MM.1S (cell line): ENCODE results near the gene KAT7.

Experiments
- DNase-seq: peaks from one replicate; pipeline ENCODE4 v3.0.0-alpha.2; 2015
- H2AFZ ChIP-seq: fragments of 300-600 bp; sonication (generic); 2 replicates; pipeline ENCODE4 v1.6.0; 2016; ENCODE audit warnings: antibody characterized with exemption, low read length
- H3F3A ChIP-seq: fragments of 300-600 bp; sonication (generic); 2 replicates; pipeline ENCODE4 v1.6.1; 2016; ENCODE audit warnings: mild to moderate bottlenecking, antibody characterized with exemption, low read length, moderate library complexity, mixed read lengths; ENCODE audit not compliant: insufficient read depth
- H3K27ac ChIP-seq: fragments of 300-600 bp; sonication (generic); 2 replicates; pipeline ENCODE4 v1.5.1; 2016; ENCODE audit warnings: mild to moderate bottlenecking, low read length
- H3K27me3 ChIP-seq: fragments of 300-600 bp; sonication (generic); replicated peaks from 2 replicates; pipeline ENCODE4 v1.6.0; 2016; ENCODE audit warnings: low read length; ENCODE audit not compliant: insufficient read depth
- H3K36me3 ChIP-seq: fragments of 300-600 bp; sonication (generic); replicated peaks from 2 replicates; pipeline ENCODE4 v1.6.1; 2016; ENCODE audit warnings: mild to moderate bottlenecking, low read length, mixed read lengths; ENCODE audit not compliant: insufficient read depth
- H3K4me1 ChIP-seq: fragments of 300-600 bp; sonication (generic); 2 replicates; pipeline ENCODE4 v1.6.1; 2016; ENCODE audit warnings: low read length, mixed read lengths
- H3K4me2 ChIP-seq: fragments of 300-600 bp; sonication (generic); 2 replicates; pipeline ENCODE4 v1.6.0; 2016; ENCODE audit warnings: low read depth, low read length
- H3K4me3 ChIP-seq: fragments of 300-600 bp; sonication (generic); 2 replicates; pipeline ENCODE4 v1.5.1; 2016; ENCODE audit warnings: low read length, mixed read lengths
- H3K79me2 ChIP-seq: fragments of 300-600 bp; sonication (generic); 2 replicates; pipeline ENCODE4 v1.6.1; 2016; ENCODE audit warnings: mixed run types, low read length, mixed read lengths
- H3K9ac ChIP-seq: fragments of 300-600 bp; sonication (generic); 2 replicates; pipeline ENCODE4 v1.6.1; 2016; ENCODE audit warnings: low read length, mixed read lengths
- H3K9me2 ChIP-seq: fragments of 300-600 bp; sonication (generic); replicated peaks from 2 replicates; pipeline ENCODE4 v1.6.1; 2016; ENCODE audit warnings: mild to moderate bottlenecking, low read length, mixed read lengths; ENCODE audit not compliant: insufficient read depth
- H3K9me3 ChIP-seq: fragments of 300-600 bp; sonication (generic); replicated peaks from 2 replicates; pipeline ENCODE4 v1.6.1; 2016; ENCODE audit warnings: mild to moderate bottlenecking, low read length, mixed read lengths; ENCODE audit not compliant: insufficient read depth
- H4K20me1 ChIP-seq: fragments of 300-600 bp; sonication (generic); 2 replicates; pipeline ENCODE4 v1.6.1; 2016; ENCODE audit warnings: mild to moderate bottlenecking, low read length, moderate library complexity, mixed read lengths; ENCODE audit not compliant: insufficient read depth
- EZH2 ChIP-seq: fragments of 300-600 bp; sonication (generic); optimal IDR thresholded peaks from 2 replicates; pipeline ENCODE3; 2017; ENCODE audit warnings: low read depth, mild to moderate bottlenecking, antibody characterized with exemption, low read length, mixed read lengths
- EZH2phosphoT487 ChIP-seq: fragments of 300-600 bp; sonication (generic); IDR thresholded peaks from 2 replicates; pipeline ENCODE4 v1.6.1; 2018; ENCODE audit warnings: antibody characterized with exemption, low read length
- TF ChIP-seq, protein P1 (sequence below): fragments of 300-600 bp; sonication (generic); IDR thresholded peaks from 2 replicates; pipeline ENCODE4 v1.5.1; 2016; ENCODE audit warnings: antibody characterized with exemption, low read length, mixed read lengths

KAT7 gene

DNA sequence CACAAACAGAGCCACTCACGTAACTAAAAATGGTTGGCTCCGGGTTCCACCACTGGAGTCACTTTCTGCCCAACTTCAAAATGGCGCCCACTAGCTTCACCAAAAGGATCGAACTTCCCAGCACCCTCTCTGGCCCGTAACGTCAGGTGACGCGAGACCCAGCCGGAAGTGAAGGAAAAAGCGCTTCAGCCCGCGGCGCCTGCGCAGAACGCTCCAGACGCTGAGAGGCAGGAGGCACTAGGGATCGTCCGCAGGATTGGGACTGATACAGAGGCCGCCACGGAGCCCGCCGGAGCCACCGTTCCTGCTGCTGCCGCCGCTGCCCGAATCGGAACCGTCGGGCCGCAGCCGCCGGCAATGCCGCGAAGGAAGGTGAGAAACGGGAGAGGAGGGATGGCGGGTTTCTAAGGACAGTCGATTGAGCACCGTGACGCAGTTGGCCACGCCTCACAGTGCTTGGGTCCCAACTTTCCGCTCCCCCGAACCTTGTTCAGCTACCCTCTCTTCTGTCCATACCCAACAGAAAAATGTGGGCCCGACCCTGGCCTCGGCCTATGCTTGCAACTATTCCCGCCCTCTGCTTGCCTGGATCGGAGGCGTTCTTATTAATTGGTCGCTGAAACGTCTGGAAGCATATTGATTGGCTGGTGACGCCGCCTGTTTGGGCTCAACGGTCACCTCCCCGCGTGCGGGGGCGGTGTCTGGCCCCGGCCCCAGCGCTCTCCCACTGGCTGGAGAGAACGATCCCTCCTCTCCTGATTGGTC, at the start of gene KAT7:
Gene KAT7 (plus strand): TSS at position 204 of the 765 bp plus-strand sequence. CDS start 154 bp downstream, at position 358.
- Histone ChIP-seq H3F3A (peaks cover 5% of the 10 kb centered on the region), H3K27ac (peak within 1 kb of the TSS; percentile 92), H3K9ac (peak within 1 kb of the TSS; percentile 99), H4K20me1 (peaks cover 19% of the 10 kb centered on the region), H3K4me2 (peak within 1 kb of the TSS; percentile 94), H3K9me2 (no peaks in the 10 kb centered on the region), H3K4me3 (peak within 1 kb of the TSS; percentile 99), H3K9me3 (no peaks in the 10 kb centered on the region), H3K4me1 (peaks cover 12% of the 10 kb centered on the region), H3K27me3 (no peaks in the 10 kb centered on the region), H2AFZ (peak within 1 kb of the TSS; percentile 82), H3K79me2 (peaks cover 58% of the 10 kb centered on the region), H3K36me3 (peaks cover 3% of the 10 kb centered on the region; the same call in 1 of the 2 replicates)
- TF ChIP-seq EZH2phosphoT487 (no peak), EZH2 (no peak)
- TF ChIP-seq, protein P1, sequence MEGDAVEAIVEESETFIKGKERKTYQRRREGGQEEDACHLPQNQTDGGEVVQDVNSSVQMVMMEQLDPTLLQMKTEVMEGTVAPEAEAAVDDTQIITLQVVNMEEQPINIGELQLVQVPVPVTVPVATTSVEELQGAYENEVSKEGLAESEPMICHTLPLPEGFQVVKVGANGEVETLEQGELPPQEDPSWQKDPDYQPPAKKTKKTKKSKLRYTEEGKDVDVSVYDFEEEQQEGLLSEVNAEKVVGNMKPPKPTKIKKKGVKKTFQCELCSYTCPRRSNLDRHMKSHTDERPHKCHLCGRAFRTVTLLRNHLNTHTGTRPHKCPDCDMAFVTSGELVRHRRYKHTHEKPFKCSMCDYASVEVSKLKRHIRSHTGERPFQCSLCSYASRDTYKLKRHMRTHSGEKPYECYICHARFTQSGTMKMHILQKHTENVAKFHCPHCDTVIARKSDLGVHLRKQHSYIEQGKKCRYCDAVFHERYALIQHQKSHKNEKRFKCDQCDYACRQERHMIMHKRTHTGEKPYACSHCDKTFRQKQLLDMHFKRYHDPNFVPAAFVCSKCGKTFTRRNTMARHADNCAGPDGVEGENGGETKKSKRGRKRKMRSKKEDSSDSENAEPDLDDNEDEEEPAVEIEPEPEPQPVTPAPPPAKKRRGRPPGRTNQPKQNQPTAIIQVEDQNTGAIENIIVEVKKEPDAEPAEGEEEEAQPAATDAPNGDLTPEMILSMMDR: no peak
- peak; percentile 99 for DNase-seq

DNA sequence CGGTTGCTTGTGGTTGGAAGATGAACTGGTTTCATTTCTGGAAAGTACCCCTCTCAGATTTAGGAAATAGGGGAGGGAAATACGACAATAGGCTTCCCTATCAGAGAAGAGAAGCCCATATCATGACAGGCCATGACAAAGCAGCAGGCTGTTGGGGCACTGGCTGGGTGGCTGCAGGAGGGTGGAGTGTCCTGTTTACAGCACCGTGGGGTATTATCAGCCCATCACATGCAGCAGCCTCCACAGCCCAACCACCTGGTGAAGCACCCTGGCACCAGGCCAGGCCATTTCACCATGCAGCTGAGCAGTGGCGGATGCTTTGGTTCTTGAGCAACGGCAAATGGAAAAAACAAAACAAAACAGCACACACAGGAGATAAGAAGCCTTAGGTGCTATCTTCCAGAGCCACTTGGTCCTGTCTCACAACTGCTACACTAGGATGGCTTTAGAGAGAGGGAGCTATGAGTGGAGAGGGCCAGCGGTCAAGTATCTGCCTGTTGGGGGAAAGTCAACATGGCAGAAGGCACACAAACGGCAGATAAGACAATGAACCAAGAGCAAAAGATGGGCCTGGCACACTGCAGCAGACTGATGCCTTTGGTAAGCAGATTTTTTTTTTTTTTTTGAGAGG, 48.7 kb upstream of the KAT7 start:
- peak overlapping the region; percentile 89 for H3K27ac ChIP-seq
- no peaks in the 10 kb centered on the region for H4K20me1 ChIP-seq
- no peaks in the 10 kb centered on the region for H3K9me3 ChIP-seq
- peak; percentile 90 for DNase-seq
- H3K9me2 ChIP-seq: no peaks in the 10 kb centered on the region
- H2AFZ ChIP-seq: no peak overlapping the region
- H3K36me3 ChIP-seq: no peaks in the 10 kb centered on the region
- H3K79me2 ChIP-seq: peaks cover 94% of the 10 kb centered on the region
- TF ChIP-seq, protein P1: no peak
- TF ChIP-seq EZH2: no peak
- no peak for TF ChIP-seq EZH2phosphoT487
- peaks cover 41% of the 10 kb centered on the region for H3F3A ChIP-seq
- H3K4me3 ChIP-seq: peak overlapping the region; percentile 23
- H3K27me3 ChIP-seq: no peaks in the 10 kb centered on the region
- peaks cover 41% of the 10 kb centered on the region for H3K4me1 ChIP-seq
- peak overlapping the region; percentile 56; the same call in 1 of the 2 replicates for H3K9ac ChIP-seq
- H3K4me2 ChIP-seq: peak overlapping the region; percentile 67; the same call in 1 of the 2 replicates

DNA sequence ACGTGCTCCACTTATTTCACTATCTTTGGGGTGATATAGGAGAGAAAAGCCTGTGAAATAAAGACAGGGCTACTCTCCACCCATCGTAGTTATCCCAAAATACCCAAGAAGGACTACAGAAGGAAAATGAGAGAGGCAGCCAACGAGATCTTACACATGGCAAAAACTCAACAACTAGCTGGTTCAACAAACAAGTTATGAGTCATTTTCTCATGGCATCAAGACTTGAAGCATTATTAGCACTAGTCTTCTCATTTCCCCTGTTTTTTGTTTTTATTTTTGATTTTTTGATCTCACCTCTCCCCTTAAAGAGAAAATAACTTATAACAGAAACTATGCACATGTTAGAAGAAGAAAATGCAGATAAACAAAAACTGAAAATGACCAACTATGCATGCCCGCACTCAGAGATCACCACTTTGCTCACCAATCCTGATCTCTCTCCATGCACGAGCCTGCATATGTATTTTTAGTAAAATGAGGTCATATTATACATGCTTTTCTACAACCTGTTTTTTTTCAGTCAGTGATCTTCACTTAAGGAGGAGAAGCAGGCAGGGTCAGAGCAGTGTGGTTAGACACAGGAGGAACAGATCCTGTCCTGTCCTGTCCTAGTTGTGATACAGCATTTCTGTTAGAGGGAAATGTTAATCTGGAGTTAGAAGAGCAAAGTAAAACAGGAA, 47.3 kb upstream of the KAT7 start:
- no peaks in the 10 kb centered on the region for H3K9me3 ChIP-seq
- H3K9me2 ChIP-seq: no peaks in the 10 kb centered on the region
- peak; percentile 76 for DNase-seq
- H3K79me2 ChIP-seq: peaks cover 94% of the 10 kb centered on the region
- no peaks in the 10 kb centered on the region for H3K27me3 ChIP-seq
- H3K4me1 ChIP-seq: peaks cover 52% of the 10 kb centered on the region
- H3F3A ChIP-seq: peaks cover 45% of the 10 kb centered on the region
- H4K20me1 ChIP-seq: no peaks in the 10 kb centered on the region
- no peaks in the 10 kb centered on the region; the same call in 1 of the 2 replicates for H3K36me3 ChIP-seq
- no peak overlapping the region for H2AFZ ChIP-seq
- peak overlapping the region; percentile 89 for H3K27ac ChIP-seq
- H3K4me2 ChIP-seq: peak overlapping the region; percentile 57
- H3K9ac ChIP-seq: peak overlapping the region; percentile 49
- H3K4me3 ChIP-seq: peak overlapping the region; percentile 27
- no peak for TF ChIP-seq EZH2phosphoT487
- TF ChIP-seq EZH2: no peak
